ENCODE measurements around the gene CSN2. TPM values are rescaled to one million over a fixed set of nuclear protein-coding genes. Genes with fewer than 3 reads are reported as not detected.
"Not testable (repeated sequence)": the region's sequence is repeated elsewhere in the genome, so short reads cannot be mapped to it uniquely, and the experiment has no call there.

The CSN2 gene
- under 1 TPM in 1 of 12 donors, not detected in 11; 0.22 TPM for polyA plus RNA-seq (ENCODE audit: insufficient read length in 12 of 12)
- long read RNA-seq, donor 1 = 0 reads
- long read RNA-seq, donor 2 = 0 reads
- long read RNA-seq, donor 3 = 0 reads
- long read RNA-seq, donor 4 = 0 reads
- long read RNA-seq, donor 5 = 0 reads
- long read RNA-seq, donor 6 = 0 reads
- long read RNA-seq, donor 7 = 0 reads
- long read RNA-seq, donor 8 = 0 reads
- long read RNA-seq, donor 9 = 0 reads
- long read RNA-seq, donor 10 = 0 reads
- long read RNA-seq, donor 11 = 0 reads

- DNase-seq = no peak
These were observed at the start of gene CSN2 for GRCh38 chr4:69965628-69966027. Gene CSN2 (minus strand): TSS chr4:69965728. CDS start chr4:69960995, 4,733 bp downstream.

- DNase-seq = no peak
These were observed 43.2 kb upstream of the CSN2 start for GRCh38 chr4:70008771-70009170.

GRCh38 chr4:70002507-70002906 lies 37.0 kb upstream of the CSN2 start:
- DNase-seq = no peak

GRCh38 chr4:70000711-70001110 lies 35.2 kb upstream of the CSN2 start:
- no peak for DNase-seq

- DNase-seq = no peak
These were observed 33.9 kb upstream of the CSN2 start for GRCh38 chr4:69999420-69999819.

- DNase-seq = no peak
These were observed 30.0 kb upstream of the CSN2 start, which contains the start of gene STATH for GRCh38 chr4:69995526-69996016. Gene STATH (plus strand): TSS chr4:69995966. CDS start chr4:69998438, 2,472 bp downstream.

GRCh38 chr4:69994782-69995181 lies 29.3 kb upstream of the CSN2 start:
- DNase-seq = no peak

GRCh38 chr4:69991016-69991415 lies 25.5 kb upstream of the CSN2 start:
- DNase-seq = no peak

GRCh38 chr4:69986663-69987062 lies 21.1 kb upstream of the CSN2 start:
- no peak for DNase-seq

- peak; percentile 70 for DNase-seq
These were observed 18.5 kb upstream of the CSN2 start for GRCh38 chr4:69984030-69984443.

- DNase-seq = no peak
These were observed 12.1 kb upstream of the CSN2 start for GRCh38 chr4:69977582-69977981.

GRCh38 chr4:69974631-69975030 lies 9.1 kb upstream of the CSN2 start:
- peak; percentile 41 for DNase-seq

- DNase-seq = no peak
These were observed 4.5 kb upstream of the CSN2 start for GRCh38 chr4:69970071-69970470.

- DNase-seq = no peak
These were observed 8.3 kb downstream of the CSN2 start for GRCh38 chr4:69957209-69957608.

- DNase-seq = no peak
These were observed 13.9 kb downstream of the CSN2 start for GRCh38 chr4:69951602-69952001.

- no peak for DNase-seq
These were observed 29.0 kb downstream of the CSN2 start for GRCh38 chr4:69936566-69936965.

GRCh38 chr4:69934150-69934549 lies 31.4 kb downstream of the CSN2 start:
- no peak for DNase-seq

- DNase-seq = no peak
These were observed 34.8 kb downstream of the CSN2 start, which contains the start of gene CSN1S1 for GRCh38 chr4:69930768-69931167. Gene CSN1S1 (plus strand): TSS chr4:69931068. CDS start chr4:69932556, 1,488 bp downstream.

- not testable (repeated sequence) for DNase-seq
These were observed 41.6 kb downstream of the CSN2 start for GRCh38 chr4:69923782-69924410.

- DNase-seq = no peak
These were observed 44.7 kb downstream of the CSN2 start for GRCh38 chr4:69920874-69921273.

GRCh38 chr4:69910016-69910782 lies 55.3 kb downstream of the CSN2 start:
- DNase-seq = no peak

GRCh38 chr4:69909195-69909594 lies 56.3 kb downstream of the CSN2 start:
- no peak for DNase-seq
